HG02970 (cell line): ENCODE data around the gene HNRNPM.

ENCODE experiments used
- ATAC-seq: cut with Tn5 transposase; IDR thresholded peaks from one replicate; pipeline ENCODE4 v1.9.1; 2021; ENCODE audit warnings: mild to moderate bottlenecking, moderate library complexity, moderate number of reproducible peaks; ENCODE audit not compliant: unreplicated experiment, low FRiP score

HNRNPM gene

GRCh38 chr19:8530061-8530679 is 85.4 kb downstream of the HNRNPM start:
- no peak for ATAC-seq

GRCh38 chr19:8531470-8531869 is 86.7 kb downstream of the HNRNPM start:
- no peak for ATAC-seq

GRCh38 chr19:8532225-8532624 is 87.5 kb downstream of the HNRNPM start:
- no peak for ATAC-seq

- no peak for ATAC-seq
These were observed 91.5 kb downstream of the HNRNPM start for GRCh38 chr19:8536282-8536681.

- no peak for ATAC-seq
These were observed 92.3 kb downstream of the HNRNPM start for GRCh38 chr19:8537099-8537498.
